Right lobe of liver (tissue), 4 donors: ENCODE data around the gene SCUBE1.

ENCODE experiments used
- CTCF ChIP-seq, 4 donors: fragments of 200-600 bp in 3 of 4; fragments of 450-650 bp in 1 of 4; IDR thresholded peaks; one replicate each; pipeline versions ENCODE4 v1.5.1 to v1.8.0; 2016 to 2022; ENCODE audit warnings: antibody characterized with exemption in 4 of 4, mild to moderate bottlenecking in 2 of 4
- POLR2A ChIP-seq: fragments of 450-650 bp; IDR thresholded peaks from one replicate; pipeline ENCODE4 v1.6.1; 2017; ENCODE audit warnings: antibody characterized with exemption, mild to moderate bottlenecking
- donor health status: DM: no; HTN: no; CAD: no.
- donor health status: DM: no; HTN: no; CAD: no.
- donor health status: DM: no; HTN: yes; CAD: no.

- TF ChIP-seq CTCF (IDR thresholded peaks at IDR 0.05) = no peak
- no peak for TF ChIP-seq POLR2A
Measured at GRCh38 chr22:43327157-43327438, 16.1 kb downstream of the SCUBE1 start.
